GM11168 (cell line): Measurements from ENCODE around the gene SNTG2.
"Not testable (repeated sequence)": the region's sequence is repeated elsewhere in the genome, so short reads cannot be mapped to it uniquely, and the experiment has no call there.

ENCODE experiments used
- in situ Hi-C: fragments of 300-500 bp; cut with MboI; formaldehyde crosslinking; loops from one replicate; pipeline ENCODE4 v1.12.0; 2022; ENCODE audit warnings: low sequenced_read_pairs; ENCODE audit not compliant: unreplicated experiment

The SNTG2 gene

GRCh38 chr2:1081451-1082225 lies 131.0 kb downstream of the SNTG2 start:
- in situ Hi-C loops = no loop called here

- in situ Hi-C loops = no loop called here
Observed at GRCh38 chr2:1082456-1083205, 132.0 kb downstream of the SNTG2 start.

- in situ Hi-C loops = no loop called here
Observed at GRCh38 chr2:1088192-1088860, 137.7 kb downstream of the SNTG2 start.

GRCh38 chr2:1088940-1089339 lies 138.3 kb downstream of the SNTG2 start:
- in situ Hi-C loops = no loop called here

- in situ Hi-C loops = no loop called here
Observed at GRCh38 chr2:1091895-1092585, 141.4 kb downstream of the SNTG2 start.

GRCh38 chr2:1093668-1094067 lies 143.0 kb downstream of the SNTG2 start:
- in situ Hi-C loops = not testable (repeated sequence)

GRCh38 chr2:1097101-1097500 lies 146.5 kb downstream of the SNTG2 start:
- in situ Hi-C loops = no loop called here

- in situ Hi-C loops = no loop called here
Observed at GRCh38 chr2:1099418-1099817, 148.8 kb downstream of the SNTG2 start.

GRCh38 chr2:1101011-1101782 lies 150.5 kb downstream of the SNTG2 start:
- in situ Hi-C loops = no loop called here

GRCh38 chr2:1101982-1102590 lies 151.4 kb downstream of the SNTG2 start:
- in situ Hi-C loops = no loop called here

GRCh38 chr2:1104364-1104763 lies 153.7 kb downstream of the SNTG2 start:
- in situ Hi-C loops = no loop called here

GRCh38 chr2:1106344-1106743 lies 155.7 kb downstream of the SNTG2 start:
- in situ Hi-C loops = not testable (repeated sequence)

- in situ Hi-C loops = no loop called here
Observed at GRCh38 chr2:1115843-1116539, 165.3 kb downstream of the SNTG2 start.

GRCh38 chr2:1117569-1117968 lies 166.9 kb downstream of the SNTG2 start:
- in situ Hi-C loops = no loop called here

GRCh38 chr2:1125217-1125616 lies 174.6 kb downstream of the SNTG2 start:
- in situ Hi-C loops = no loop called here

GRCh38 chr2:1125633-1126370 lies 175.2 kb downstream of the SNTG2 start:
- in situ Hi-C loops = no loop called here

- in situ Hi-C loops = no loop called here
Observed at GRCh38 chr2:1129982-1130381, 179.3 kb downstream of the SNTG2 start.

- in situ Hi-C loops = no loop called here
Observed at GRCh38 chr2:1130922-1131321, 180.3 kb downstream of the SNTG2 start.
